Stimulated activated CD8-positive, alpha-beta memory T cell treated with anti-CD3 and anti-CD28 coated beads, Interleukin-12 subunit alpha, Interleukin-12 subunit beta, amount 100 ng/mL, for 1 hour (primary cell): ENCODE data around the gene PPM1N.

Experiments
- DNase-seq: peaks from one replicate; pipeline ENCODE4 v3.0.0-alpha.2; 2020; ENCODE audit warnings: low read depth

PPM1N gene

DNA sequence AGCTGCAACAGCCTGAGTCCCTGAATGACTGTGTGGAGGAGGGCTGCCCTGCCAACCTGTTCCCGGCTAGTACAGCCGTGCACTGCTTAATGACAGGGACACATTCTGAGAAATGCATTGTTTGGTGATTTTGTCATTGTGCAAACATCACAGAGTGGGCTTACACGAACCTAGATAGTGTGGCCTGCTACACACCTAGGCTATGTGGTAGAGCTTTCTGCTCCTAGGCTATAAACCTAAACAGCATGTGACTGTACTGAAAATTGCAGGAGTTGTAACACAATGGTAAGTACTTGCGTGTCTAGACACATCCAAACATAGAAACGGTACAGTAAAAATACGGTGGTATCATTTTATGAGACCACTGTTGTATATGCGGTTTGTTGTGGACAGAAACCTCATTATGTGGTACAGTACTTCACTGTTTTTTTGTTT, 44.0 kb downstream of the PPM1N start:
- DNase-seq: no peak

DNA sequence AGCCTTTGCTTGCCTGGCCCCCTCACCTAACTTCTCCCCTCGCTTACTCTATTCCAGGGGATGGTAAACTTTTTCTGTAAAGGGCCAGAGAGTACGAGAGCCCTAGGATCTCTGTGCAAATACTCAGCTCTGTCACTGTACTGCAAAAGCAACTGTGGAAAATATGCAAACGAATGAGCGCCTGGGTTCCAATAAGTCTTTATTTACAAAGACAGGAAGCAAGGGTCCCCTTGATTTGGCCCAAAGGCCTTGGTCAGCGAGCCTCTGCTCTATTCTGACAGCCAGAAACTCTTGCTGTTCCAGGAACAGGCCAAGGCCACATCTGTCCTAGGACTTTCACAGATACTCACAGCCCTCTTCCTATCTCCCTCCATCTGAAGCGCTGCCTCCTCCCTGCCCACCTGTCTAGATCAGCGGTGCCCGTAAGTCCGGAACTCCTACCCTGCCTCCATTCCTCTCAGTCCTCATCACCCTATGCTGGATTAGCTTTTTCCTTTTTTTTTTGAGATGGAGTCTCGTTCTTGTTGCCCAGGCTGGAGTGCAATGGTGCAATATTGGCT, 49.0 kb downstream of the PPM1N start:
- DNase-seq: no peak

DNA sequence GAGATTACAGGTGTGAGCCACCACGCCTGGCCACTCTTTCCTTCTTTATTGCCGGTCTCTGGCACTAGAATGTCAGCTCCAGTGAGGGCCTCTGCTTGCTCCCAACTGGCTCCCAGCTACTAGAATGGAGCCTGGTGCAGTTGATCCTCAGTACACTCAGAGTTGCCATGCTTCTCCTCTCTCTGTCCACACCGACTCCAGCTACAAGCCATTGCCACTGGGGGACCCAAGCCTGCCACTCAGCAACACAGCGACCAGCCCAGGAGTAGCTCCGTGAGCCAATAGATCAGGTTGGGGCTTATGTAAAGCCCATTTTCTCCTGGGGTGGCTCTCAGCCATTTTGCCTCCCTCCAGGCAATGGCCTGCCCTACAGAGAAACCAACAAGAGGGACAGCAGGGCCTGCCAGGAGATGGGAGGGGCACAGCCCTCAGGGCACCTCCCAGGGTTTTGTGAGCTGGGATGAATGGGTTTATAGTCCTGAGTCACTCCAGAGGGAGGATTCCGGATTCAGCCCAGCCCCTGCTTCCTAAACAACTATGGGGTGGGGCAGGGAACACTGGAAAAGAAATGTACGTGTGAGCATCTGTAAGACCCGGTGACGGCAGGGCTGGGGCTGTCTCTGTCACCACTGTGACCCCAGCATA, 49.8 kb downstream of the PPM1N start:
- no peak for DNase-seq
